GM21529 (cell line): ENCODE results near the gene CEP85.
A peak's percentile ranks its signal among the peaks of the same experiment; 100 is the strongest.

Experiments used
- ATAC-seq: cut with Tn5 transposase; IDR thresholded peaks from one replicate; pipeline ENCODE4 v1.9.1; 2021; ENCODE audit not compliant: unreplicated experiment

The CEP85 gene

GRCh38 chr1:26276432-26276838 lies 42.4 kb downstream of the CEP85 start:
- ATAC-seq, result no peak

GRCh38 chr1:26277261-26277661 lies 43.3 kb downstream of the CEP85 start:
- no peak for ATAC-seq

- ATAC-seq, result no peak
Observed at GRCh38 chr1:26277719-26278118, 43.7 kb downstream of the CEP85 start.

GRCh38 chr1:26278303-26278702 lies 44.3 kb downstream of the CEP85 start:
- no peak for ATAC-seq

- no peak for ATAC-seq
Observed at GRCh38 chr1:26278724-26279455, 44.9 kb downstream of the CEP85 start.

- ATAC-seq, result peak; percentile 60
Observed at GRCh38 chr1:26279456-26280332, 45.7 kb downstream of the CEP85 start, which contains the start of gene SH3BGRL3. Gene SH3BGRL3 (plus strand): TSS chr1:26280086. CDS start chr1:26280156, 70 bp downstream.

- ATAC-seq, result no peak
Observed at GRCh38 chr1:26280333-26281042, 46.5 kb downstream of the CEP85 start.

GRCh38 chr1:26281091-26281958 lies 47.3 kb downstream of the CEP85 start:
- no peak for ATAC-seq

- no peak for ATAC-seq
Observed at GRCh38 chr1:26281971-26282370, 48.0 kb downstream of the CEP85 start.

- no peak for ATAC-seq
Observed at GRCh38 chr1:26282401-26282918, 48.5 kb downstream of the CEP85 start.

- ATAC-seq, result no peak
Observed at GRCh38 chr1:26283279-26283853, 49.4 kb downstream of the CEP85 start.

GRCh38 chr1:26283871-26284596 lies 50.0 kb downstream of the CEP85 start:
- no peak for ATAC-seq

- no peak for ATAC-seq
Observed at GRCh38 chr1:26284597-26285347, 50.8 kb downstream of the CEP85 start.

- ATAC-seq, result no peak
Observed at GRCh38 chr1:26285366-26286063, 51.5 kb downstream of the CEP85 start.

GRCh38 chr1:26286064-26286416 lies 52.0 kb downstream of the CEP85 start:
- ATAC-seq, result no peak

- ATAC-seq, result peak; percentile 43
Observed at GRCh38 chr1:26287033-26287711, 53.2 kb downstream of the CEP85 start.

- ATAC-seq, result no peak
Observed at GRCh38 chr1:26287811-26288210, 53.8 kb downstream of the CEP85 start.
